ENCODE measurements around the gene TERC.

GRCh38 chr3:169746924-169747323, 17.9 kb downstream of the TERC start:
- TF ChIP-seq CTCF (conservative IDR thresholded peaks at IDR 0.05 in 1 of 2, IDR thresholded peaks at IDR 0.05 in 1 of 2; ENCODE audit: extremely low read depth in 1 of 2, insufficient read depth in 1 of 2, low read depth in 1 of 2, low read length in 2 of 2) (no peak), EZH2 (IDR thresholded peaks at IDR 0.05; ENCODE audit: borderline replicate concordance, low read length) (no peak)

Measured in mammary epithelial cell (primary cell).